KMS-11 (cell line): Measurements from ENCODE around the gene TBATA.

Source experiments
- H2AFZ ChIP-seq: fragments of 200-600 bp; sonication (generic); 2 replicates; pipeline ENCODE4 v1.6.1; 2016; ENCODE audit warnings: antibody characterized with exemption, mixed run types, low read depth
- H3K27ac ChIP-seq: fragments of 200-600 bp; sonication (generic); 2 replicates; pipeline ENCODE4 v1.6.1; 2016; ENCODE audit warnings: mild to moderate bottlenecking, mixed run types
- H3K27me3 ChIP-seq: fragments of 200-600 bp; sonication (generic); 2 replicates; pipeline ENCODE4 v1.6.1; 2017; ENCODE audit warnings: mild to moderate bottlenecking, low read depth, mixed run types, moderate library complexity; ENCODE audit not compliant: insufficient read depth
- H3K36me3 ChIP-seq: fragments of 200-600 bp; sonication (generic); 2 replicates; pipeline ENCODE4 v1.6.1; 2017; ENCODE audit warnings: mild to moderate bottlenecking, mixed run types; ENCODE audit not compliant: insufficient read depth
- H3K4me1 ChIP-seq: fragments of 200-600 bp; sonication (generic); 2 replicates; pipeline ENCODE4 v1.6.1; 2016; ENCODE audit warnings: mild to moderate bottlenecking, low read depth, mixed run types; ENCODE audit not compliant: poor library complexity, severe bottlenecking
- H3K4me2 ChIP-seq: fragments of 200-600 bp; sonication (generic); 2 replicates; pipeline ENCODE4 v1.7.0; 2016; ENCODE audit warnings: mild to moderate bottlenecking, mixed run types
- H3K4me3 ChIP-seq: fragments of 200-600 bp; sonication (generic); IDR thresholded peaks from 2 replicates; pipeline ENCODE4 v1.6.1; 2017; ENCODE audit warnings: low read depth, low read length, mixed read lengths; ENCODE audit not compliant: insufficient read depth
- H3K79me2 ChIP-seq: fragments of 200-600 bp; sonication (generic); 2 replicates; pipeline ENCODE4 v1.6.1; 2016; ENCODE audit warnings: low read depth, mixed run types; ENCODE audit not compliant: insufficient read depth
- H3K9ac ChIP-seq: fragments of 200-600 bp; sonication (generic); 2 replicates; pipeline ENCODE4 v1.6.1; 2016; ENCODE audit warnings: mild to moderate bottlenecking, mixed run types
- H4K20me1 ChIP-seq: fragments of 200-600 bp; sonication (generic); 2 replicates; pipeline ENCODE4 v1.6.1; 2016; ENCODE audit warnings: mild to moderate bottlenecking, mixed run types; ENCODE audit not compliant: insufficient read depth
- CTCF ChIP-seq: fragments of 200-600 bp; sonication (generic); conservative IDR thresholded peaks from 2 replicates; pipeline ENCODE4 v1.6.1; 2017; ENCODE audit warnings: low read depth, mild to moderate bottlenecking, antibody characterized with exemption, low read length, moderate library complexity, mixed read lengths

TBATA gene

DNA sequence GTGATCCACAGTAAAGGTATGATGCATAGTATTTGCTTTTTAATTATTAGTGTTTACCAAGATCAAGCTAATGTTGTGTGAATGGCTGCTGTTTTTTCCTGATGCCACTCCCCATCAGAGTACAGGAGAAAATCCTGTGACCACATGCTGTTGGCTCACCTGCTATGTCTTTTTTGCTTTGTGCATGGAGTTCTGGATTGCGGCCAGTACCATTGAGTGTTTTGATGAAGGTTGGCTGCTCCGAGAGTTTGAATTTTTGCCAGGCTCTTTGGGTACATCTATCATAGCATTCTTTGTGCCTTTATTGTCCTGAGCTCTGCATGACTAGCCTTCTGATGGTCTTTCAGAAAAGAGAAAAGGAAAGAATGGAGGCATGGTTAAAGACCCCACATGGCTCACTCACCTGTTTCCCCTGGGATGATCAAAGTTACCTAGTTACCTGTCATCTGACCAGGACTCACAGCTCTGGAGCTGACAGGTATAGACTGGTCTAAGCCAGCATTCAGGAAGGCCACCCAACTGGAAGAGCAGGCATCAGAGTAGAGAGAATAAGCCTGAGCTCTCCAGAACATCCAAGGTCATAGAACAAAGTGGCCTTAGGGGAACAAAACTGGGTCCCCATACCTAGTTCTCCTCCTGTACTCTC, 18.7 kb upstream of the TBATA start:
- Histone ChIP-seq H2AFZ (no peak overlapping the region), H3K27ac (no peak overlapping the region), H3K4me2 (no peak overlapping the region), H3K4me3 (no peak overlapping the region), H4K20me1 (no peaks in the 10 kb centered on the region), H3K4me1 (no peaks in the 10 kb centered on the region), H3K9ac (no peak overlapping the region), H3K27me3 (no peaks in the 10 kb centered on the region), H3K79me2 (no peaks in the 10 kb centered on the region), H3K36me3 (no peaks in the 10 kb centered on the region)
- no peak for TF ChIP-seq CTCF

DNA sequence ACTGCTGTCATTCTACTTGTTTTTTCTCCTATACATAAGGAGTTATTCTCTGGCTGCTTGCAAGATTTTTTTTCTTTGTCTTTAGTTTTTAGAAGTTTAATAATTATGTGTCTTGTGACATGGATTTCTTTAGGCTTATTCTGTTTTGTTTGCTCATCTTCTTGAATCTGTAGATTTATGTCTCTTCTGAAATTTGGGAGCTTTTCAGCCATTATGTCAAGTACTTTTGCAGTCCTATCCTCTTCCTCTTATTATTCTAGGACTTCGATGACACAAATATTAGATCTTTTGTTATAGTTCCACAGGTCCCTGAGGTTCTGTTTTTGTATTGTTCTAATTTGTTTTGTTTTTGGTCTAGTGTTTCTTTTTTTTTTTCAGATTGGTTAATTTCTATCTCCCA, 16.7 kb upstream of the TBATA start:
- Histone ChIP-seq H2AFZ (no peak overlapping the region), H3K27ac (no peak overlapping the region), H3K79me2 (no peaks in the 10 kb centered on the region), H3K4me2 (no peak overlapping the region), H3K27me3 (no peaks in the 10 kb centered on the region), H3K36me3 (no peaks in the 10 kb centered on the region), H3K4me1 (no peaks in the 10 kb centered on the region), H3K4me3 (no peak overlapping the region), H4K20me1 (no peaks in the 10 kb centered on the region), H3K9ac (no peak overlapping the region)
- TF ChIP-seq CTCF = no peak

DNA sequence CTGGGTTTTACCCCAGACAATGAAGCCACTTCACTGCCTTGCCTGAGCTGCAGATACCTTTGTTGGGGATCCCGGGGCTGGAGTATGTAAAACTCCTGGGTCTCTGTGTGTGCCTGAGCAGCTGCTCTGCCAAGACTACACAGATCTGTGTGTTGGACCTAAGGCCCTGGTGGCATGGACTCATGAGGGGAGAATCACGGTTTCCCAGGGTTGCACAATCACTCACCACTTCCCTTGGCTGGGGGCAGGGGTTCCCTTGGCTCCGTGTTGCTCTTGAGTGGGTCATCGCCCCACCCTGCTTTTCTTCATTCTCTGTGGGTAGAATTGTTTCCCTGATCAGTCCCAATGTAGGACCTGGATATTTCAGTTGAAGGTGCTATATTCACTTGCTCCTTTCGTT, 13.9 kb upstream of the TBATA start:
- Histone ChIP-seq H3K79me2 (no peaks in the 10 kb centered on the region), H3K27me3 (no peaks in the 10 kb centered on the region), H3K4me3 (no peak overlapping the region), H3K9ac (no peak overlapping the region), H3K27ac (no peak overlapping the region), H2AFZ (no peak overlapping the region), H3K4me1 (no peaks in the 10 kb centered on the region), H4K20me1 (no peaks in the 10 kb centered on the region), H3K36me3 (no peaks in the 10 kb centered on the region), H3K4me2 (no peak overlapping the region)
- TF ChIP-seq CTCF = no peak

DNA sequence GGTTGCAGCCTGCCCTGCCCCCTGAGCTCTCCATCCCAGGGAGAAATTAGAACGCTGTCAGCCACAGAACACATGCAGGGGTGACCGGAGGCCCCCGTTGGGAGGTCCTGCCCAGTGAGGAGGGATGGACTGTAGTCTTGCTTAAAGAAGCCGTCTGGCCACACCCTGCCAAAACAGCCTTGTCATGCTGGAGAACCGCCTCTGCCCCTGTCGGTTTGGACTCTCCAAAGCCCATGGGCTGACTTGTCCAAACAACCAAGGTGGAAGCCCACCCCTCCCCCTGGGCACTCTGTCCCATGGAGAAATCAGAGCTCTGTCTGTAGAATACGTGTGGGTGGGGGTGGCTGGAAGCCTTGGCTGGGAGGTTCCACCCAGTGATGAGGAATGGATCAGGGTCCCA, 12.7 kb upstream of the TBATA start:
- TF ChIP-seq CTCF = no peak
- Histone ChIP-seq H3K4me2 (no peak overlapping the region), H4K20me1 (no peaks in the 10 kb centered on the region), H3K4me1 (no peaks in the 10 kb centered on the region), H3K36me3 (no peaks in the 10 kb centered on the region), H3K79me2 (no peaks in the 10 kb centered on the region), H2AFZ (no peak overlapping the region), H3K9ac (no peak overlapping the region), H3K27ac (no peak overlapping the region), H3K4me3 (no peak overlapping the region), H3K27me3 (no peaks in the 10 kb centered on the region)
